HG02588 (cell line): ENCODE measurements around the gene NFATC1.

Experiments
- ATAC-seq: cut with Tn5 transposase; IDR thresholded peaks from one replicate; pipeline ENCODE4 v1.9.1; 2021; ENCODE audit warnings: mild to moderate bottlenecking, moderate library complexity; ENCODE audit not compliant: unreplicated experiment

Gene NFATC1

GRCh38 chr18:79516441-79516931 lies 120.8 kb downstream of the NFATC1 start:
- ATAC-seq, result no peak

- ATAC-seq, result no peak
These were observed 121.6 kb downstream of the NFATC1 start for GRCh38 chr18:79517341-79517740.

GRCh38 chr18:79518028-79518682 lies 122.4 kb downstream of the NFATC1 start:
- no peak for ATAC-seq

- ATAC-seq, result no peak
These were observed 123.0 kb downstream of the NFATC1 start for GRCh38 chr18:79518683-79519128.

- no peak for ATAC-seq
These were observed 124.2 kb downstream of the NFATC1 start for GRCh38 chr18:79519751-79520477.

GRCh38 chr18:79520478-79521390 lies 125.0 kb downstream of the NFATC1 start:
- ATAC-seq, result no peak

GRCh38 chr18:79521416-79522205 lies 125.9 kb downstream of the NFATC1 start:
- no peak for ATAC-seq

GRCh38 chr18:79522451-79523205 lies 126.9 kb downstream of the NFATC1 start:
- no peak for ATAC-seq

GRCh38 chr18:79523206-79523735 lies 127.5 kb downstream of the NFATC1 start:
- peak; percentile 38 for ATAC-seq

- peak; percentile 69 for ATAC-seq
These were observed 128.0 kb downstream of the NFATC1 start for GRCh38 chr18:79523736-79524180.

GRCh38 chr18:79524181-79525078 lies 128.7 kb downstream of the NFATC1 start:
- peak; percentile 23 for ATAC-seq

GRCh38 chr18:79525556-79526467 lies 130.1 kb downstream of the NFATC1 start:
- ATAC-seq, result no peak

- ATAC-seq, result no peak
These were observed 131.0 kb downstream of the NFATC1 start for GRCh38 chr18:79526468-79527460.

GRCh38 chr18:79527656-79528315 lies 132.1 kb downstream of the NFATC1 start:
- ATAC-seq, result no peak

- ATAC-seq, result no peak
These were observed 132.6 kb downstream of the NFATC1 start for GRCh38 chr18:79528316-79528695.

GRCh38 chr18:79528846-79529245 lies 133.1 kb downstream of the NFATC1 start:
- no peak for ATAC-seq
